ENCODE results near the gene HYLS1. TPM values are rescaled to one million over a fixed set of nuclear protein-coding genes. Genes with fewer than 3 reads are reported as not detected.

Gene HYLS1
- total RNA-seq, 1 experiment from 2014 or later: 8.1 TPM

DNA sequence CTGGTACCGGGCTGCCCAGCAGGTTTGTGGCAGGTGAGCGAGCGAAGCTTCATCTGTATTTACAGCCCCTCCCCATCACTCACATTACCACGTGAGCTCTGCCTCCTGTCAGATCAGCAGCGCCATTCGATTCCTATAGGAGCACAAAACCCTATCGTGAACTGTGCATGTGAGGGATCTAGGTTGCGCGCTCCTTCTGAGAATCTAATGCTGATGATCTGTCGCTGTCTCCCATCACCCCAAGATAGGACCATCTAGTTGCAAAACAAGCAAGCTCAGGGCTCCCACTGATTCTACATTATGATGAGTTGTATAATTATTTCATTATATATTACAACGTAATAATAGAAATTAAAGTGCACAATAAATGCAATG, 42.6 kb downstream of the HYLS1 start (continued):
- TF ChIP-seq ELF4 (CRISPR knock-in tag; IDR thresholded peaks at IDR 0.05; ENCODE audit: low read depth) (no peak), MYBL2 (CRISPR knock-in tag; IDR thresholded peaks at IDR 0.05) (no peak), SOX15 (CRISPR knock-in tag; IDR thresholded peaks at IDR 0.05) (no peak)
- TF ChIP-seq, protein P1, sequence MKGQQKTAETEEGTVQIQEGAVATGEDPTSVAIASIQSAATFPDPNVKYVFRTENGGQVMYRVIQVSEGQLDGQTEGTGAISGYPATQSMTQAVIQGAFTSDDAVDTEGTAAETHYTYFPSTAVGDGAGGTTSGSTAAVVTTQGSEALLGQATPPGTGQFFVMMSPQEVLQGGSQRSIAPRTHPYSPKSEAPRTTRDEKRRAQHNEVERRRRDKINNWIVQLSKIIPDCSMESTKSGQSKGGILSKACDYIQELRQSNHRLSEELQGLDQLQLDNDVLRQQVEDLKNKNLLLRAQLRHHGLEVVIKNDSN (CRISPR knock-in tag; IDR thresholded peaks at IDR 0.05): no peak
- TF ChIP-seq, protein P2, sequence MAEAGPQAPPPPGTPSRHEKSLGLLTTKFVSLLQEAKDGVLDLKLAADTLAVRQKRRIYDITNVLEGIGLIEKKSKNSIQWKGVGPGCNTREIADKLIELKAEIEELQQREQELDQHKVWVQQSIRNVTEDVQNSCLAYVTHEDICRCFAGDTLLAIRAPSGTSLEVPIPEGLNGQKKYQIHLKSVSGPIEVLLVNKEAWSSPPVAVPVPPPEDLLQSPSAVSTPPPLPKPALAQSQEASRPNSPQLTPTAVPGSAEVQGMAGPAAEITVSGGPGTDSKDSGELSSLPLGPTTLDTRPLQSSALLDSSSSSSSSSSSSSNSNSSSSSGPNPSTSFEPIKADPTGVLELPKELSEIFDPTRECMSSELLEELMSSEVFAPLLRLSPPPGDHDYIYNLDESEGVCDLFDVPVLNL (CRISPR knock-in tag; IDR thresholded peaks at IDR 0.05; ENCODE audit: borderline replicate concordance, low read depth): no peak
- TF ChIP-seq, protein P3, sequence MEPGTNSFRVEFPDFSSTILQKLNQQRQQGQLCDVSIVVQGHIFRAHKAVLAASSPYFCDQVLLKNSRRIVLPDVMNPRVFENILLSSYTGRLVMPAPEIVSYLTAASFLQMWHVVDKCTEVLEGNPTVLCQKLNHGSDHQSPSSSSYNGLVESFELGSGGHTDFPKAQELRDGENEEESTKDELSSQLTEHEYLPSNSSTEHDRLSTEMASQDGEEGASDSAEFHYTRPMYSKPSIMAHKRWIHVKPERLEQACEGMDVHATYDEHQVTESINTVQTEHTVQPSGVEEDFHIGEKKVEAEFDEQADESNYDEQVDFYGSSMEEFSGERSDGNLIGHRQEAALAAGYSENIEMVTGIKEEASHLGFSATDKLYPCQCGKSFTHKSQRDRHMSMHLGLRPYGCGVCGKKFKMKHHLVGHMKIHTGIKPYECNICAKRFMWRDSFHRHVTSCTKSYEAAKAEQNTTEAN (CRISPR knock-in tag; IDR thresholded peaks at IDR 0.05): no peak

DNA sequence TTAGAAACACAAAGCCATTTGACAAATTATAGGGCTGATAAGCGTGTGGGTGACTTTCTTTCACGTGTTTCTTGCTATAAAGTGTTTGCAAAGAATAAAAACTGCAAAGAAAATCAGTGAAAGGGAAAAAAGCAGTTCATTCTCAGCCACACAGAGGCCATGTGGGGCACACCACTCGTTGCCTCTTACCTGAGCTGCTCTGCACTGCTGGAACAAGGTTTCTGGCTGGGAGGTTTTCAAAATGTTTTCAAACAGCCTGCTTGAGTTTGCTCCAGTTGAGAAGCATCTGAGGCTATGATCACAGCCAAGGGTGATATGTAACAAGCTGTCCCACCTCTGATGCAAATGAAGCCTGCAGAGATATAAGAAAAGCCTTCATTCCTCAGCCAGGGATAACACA, 43.6 kb downstream of the HYLS1 start:
- Mint-ChIP-seq H3K9me3 (no peaks in the 10 kb centered on the region), H3K36me3 (no peaks in the 10 kb centered on the region), H3K27ac (no peak overlapping the region), H3K4me3 (no peak overlapping the region), H3K4me1 (peaks cover 25% of the 10 kb centered on the region), H3K27me3 (ENCODE audit: low read depth) (no peaks in the 10 kb centered on the region)
- DNase-seq (ENCODE audit: low spot score): no peak
- no peak for ATAC-seq
- ChIA-PET CTCF (interaction anchor here (0.8 to 3.1 kb wide), 2 partner anchors 11 to 259 kb away, joined by 3 to 18 read pairs; no protein-coding TSS in a partner anchor), POLR2A (no interaction called here)
- TF ChIP-seq ELF4 (CRISPR knock-in tag; IDR thresholded peaks at IDR 0.05; ENCODE audit: low read depth): no peak
- TF ChIP-seq MYBL2 (CRISPR knock-in tag; IDR thresholded peaks at IDR 0.05): no peak
- TF ChIP-seq NFATC4 (CRISPR knock-in tag; IDR thresholded peaks at IDR 0.05): no peak
- no peak for TF ChIP-seq ZNF121 (CRISPR knock-in tag; IDR thresholded peaks at IDR 0.05)
- TF ChIP-seq, protein P4, sequence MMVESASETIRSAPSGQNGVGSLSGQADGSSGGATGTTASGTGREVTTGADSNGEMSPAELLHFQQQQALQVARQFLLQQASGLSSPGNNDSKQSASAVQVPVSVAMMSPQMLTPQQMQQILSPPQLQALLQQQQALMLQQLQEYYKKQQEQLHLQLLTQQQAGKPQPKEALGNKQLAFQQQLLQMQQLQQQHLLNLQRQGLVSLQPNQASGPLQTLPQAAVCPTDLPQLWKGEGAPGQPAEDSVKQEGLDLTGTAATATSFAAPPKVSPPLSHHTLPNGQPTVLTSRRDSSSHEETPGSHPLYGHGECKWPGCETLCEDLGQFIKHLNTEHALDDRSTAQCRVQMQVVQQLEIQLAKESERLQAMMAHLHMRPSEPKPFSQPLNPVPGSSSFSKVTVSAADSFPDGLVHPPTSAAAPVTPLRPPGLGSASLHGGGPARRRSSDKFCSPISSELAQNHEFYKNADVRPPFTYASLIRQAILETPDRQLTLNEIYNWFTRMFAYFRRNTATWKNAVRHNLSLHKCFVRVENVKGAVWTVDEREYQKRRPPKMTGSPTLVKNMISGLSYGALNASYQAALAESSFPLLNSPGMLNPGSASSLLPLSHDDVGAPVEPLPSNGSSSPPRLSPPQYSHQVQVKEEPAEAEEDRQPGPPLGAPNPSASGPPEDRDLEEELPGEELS (CRISPR knock-in tag; IDR thresholded peaks at IDR 0.05): no peak

DNA sequence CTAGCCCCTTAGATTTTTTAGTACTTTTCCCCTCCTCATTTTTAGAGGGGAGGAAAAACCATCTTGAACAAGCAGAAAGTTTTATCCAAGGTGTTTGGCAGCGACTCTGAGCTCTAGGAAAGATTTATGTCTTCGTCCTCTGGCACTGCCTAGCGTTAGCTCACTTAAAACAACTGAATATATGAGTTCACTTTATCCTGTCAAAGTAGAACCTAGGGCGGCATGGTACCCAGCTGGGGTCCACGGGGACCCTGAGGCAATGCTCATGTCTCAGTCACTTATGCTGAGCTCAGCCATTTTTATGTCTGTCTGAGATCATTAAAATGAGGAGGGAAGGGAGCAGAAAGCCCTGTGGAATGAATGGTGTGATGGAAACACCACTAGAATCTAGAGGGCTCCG, 44.2 kb downstream of the HYLS1 start:
- H3K4me1 Mint-ChIP-seq: peaks cover 25% of the 10 kb centered on the region
- DNase-seq (ENCODE audit: low spot score) (no peak), ATAC-seq (no peak)
- no peak for TF ChIP-seq SMAD3 (CRISPR knock-in tag; IDR thresholded peaks at IDR 0.05; ENCODE audit: borderline replicate concordance)
- TF ChIP-seq, protein P5, sequence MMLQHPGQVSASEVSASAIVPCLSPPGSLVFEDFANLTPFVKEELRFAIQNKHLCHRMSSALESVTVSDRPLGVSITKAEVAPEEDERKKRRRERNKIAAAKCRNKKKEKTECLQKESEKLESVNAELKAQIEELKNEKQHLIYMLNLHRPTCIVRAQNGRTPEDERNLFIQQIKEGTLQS (CRISPR knock-in tag; conservative IDR thresholded peaks at IDR 0.05): no peak
- no peaks in the 10 kb centered on the region for H3K9me3 Mint-ChIP-seq
- ChIA-PET POLR2A (no interaction called here), CTCF (interaction anchor here (0.8 to 3.1 kb wide), 4 partner anchors 9 to 258 kb away, joined by 3 to 18 read pairs (median 5); no protein-coding TSS in a partner anchor)
- no peaks in the 10 kb centered on the region for H3K36me3 Mint-ChIP-seq
- no peak overlapping the region for H3K4me3 Mint-ChIP-seq
- no peaks in the 10 kb centered on the region for H3K27me3 Mint-ChIP-seq (ENCODE audit: low read depth)
- H3K27ac Mint-ChIP-seq: no peak overlapping the region

DNA sequence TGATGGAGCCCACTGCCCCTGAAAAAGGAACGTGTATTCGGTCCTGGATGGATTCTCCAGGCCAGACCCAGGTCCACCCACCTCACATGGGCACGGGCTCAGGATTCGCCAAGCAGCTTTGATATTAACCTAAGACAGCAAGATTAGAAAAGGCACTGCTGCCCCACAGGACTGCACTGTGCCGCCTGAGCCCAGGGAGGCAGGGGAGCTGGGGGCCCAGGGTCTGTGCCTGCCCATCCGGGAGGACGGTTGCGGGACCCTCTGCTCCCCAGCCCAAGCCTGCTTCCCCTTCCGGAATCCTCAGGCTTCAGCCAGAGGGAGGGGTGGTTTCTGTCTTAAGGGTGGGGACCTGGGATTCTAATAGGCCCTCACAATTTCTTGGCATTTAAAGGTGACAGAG, 44.8 kb downstream of the HYLS1 start:
- ChIA-PET CTCF (interaction anchor here (1.0 to 3.1 kb wide), 4 partner anchors 9 to 262 kb away, joined by 4 to 18 read pairs (median 5); no protein-coding TSS in a partner anchor), POLR2A (no interaction called here)
- no peaks in the 10 kb centered on the region for H3K27me3 Mint-ChIP-seq (ENCODE audit: low read depth)
- ATAC-seq (peak; percentile 11), DNase-seq (ENCODE audit: low spot score) (no peak)
- peaks cover 25% of the 10 kb centered on the region for H3K4me1 Mint-ChIP-seq
- H3K36me3 Mint-ChIP-seq: no peaks in the 10 kb centered on the region
- H3K27ac Mint-ChIP-seq: no peak overlapping the region
- no peak overlapping the region for H3K4me3 Mint-ChIP-seq
- TF ChIP-seq, protein P2 (CRISPR knock-in tag; IDR thresholded peaks at IDR 0.05; ENCODE audit: borderline replicate concordance, low read depth): no peak
- TF ChIP-seq, protein P6, sequence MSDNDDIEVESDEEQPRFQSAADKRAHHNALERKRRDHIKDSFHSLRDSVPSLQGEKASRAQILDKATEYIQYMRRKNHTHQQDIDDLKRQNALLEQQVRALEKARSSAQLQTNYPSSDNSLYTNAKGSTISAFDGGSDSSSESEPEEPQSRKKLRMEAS (CRISPR knock-in tag; IDR thresholded peaks at IDR 0.05): 0 out of 2 replicates have a peak, but pooled peaks have one; percentile 2
- no peaks in the 10 kb centered on the region for H3K9me3 Mint-ChIP-seq
